HepG2 (cell line): ENCODE data around the gene WFDC1. TPM values are rescaled to one million over a fixed set of nuclear protein-coding genes. Genes with fewer than 3 reads are reported as not detected.

Experiments
- ATAC-seq: fragments of 200-7000 bp; cut with Tn5 transposase; 3 replicates; pipeline ENCODE4 v1.9.1; 2020; ENCODE audit warnings: mild to moderate bottlenecking, moderate library complexity
- BruUV-seq: library from RNA; stranded (reverse); fragments of 400-500 nt; replicated peaks from 2 replicates; lab custom pipeline; 2021; lab: Mats Ljungman, UMichigan
- CTCF ChIA-PET: fragments of 300-600 bp; formaldehyde crosslinking; extraction: SDS; loops from one replicate; lab custom pipeline; 2021; ENCODE audit warnings: low total read pairs, inconsistent platforms, low intra/inter-chr PET ratio; lab: Yijun Ruan, JAX
- POLR2A ChIA-PET: fragments of 350-600 bp; sonication (Branson Sonifier 250); formaldehyde crosslinking; loops from one replicate; lab custom pipeline; 2020; ENCODE audit warnings: antibody characterized with exemption, inconsistent platforms; lab: Yijun Ruan, JAX
- DNase-seq: peaks from one replicate; pipeline ENCODE4 v3.0.0-alpha.2; 2015; ENCODE audit warnings: low spot score
- FAIRE-seq: peaks from 3 replicates; lab custom pipeline; 2011; peaks lifted over from hg19 to GRCh38; lab: Jason Lieb, UNC
- H2AFZ ChIP-seq: one replicate; pipeline ENCODE4 v1.6.1; 2011; ENCODE audit warnings: low read length, inconsistent platforms
- H3K27ac ChIP-seq: fragments of 300-600 bp; 3 replicates; pipeline ENCODE4 v1.8.0; 2011; ENCODE audit warnings: mixed run types, mild to moderate bottlenecking, mixed read lengths, low read length, inconsistent platforms; ENCODE audit not compliant: insufficient read depth; ENCODE audit errors: extremely low read length
- H3K27me3 ChIP-seq, 2 experiments: fragments of 200-600 bp in 1 of 2; 2 replicates in 1 of 2; 3 replicates in 1 of 2; pipeline versions ENCODE4 v1.6.0 to v1.8.0; 2011; ENCODE audit warnings: low read length in 2 of 2, mild to moderate bottlenecking in 2 of 2, moderate library complexity in 2 of 2, inconsistent platforms in 1 of 2; ENCODE audit not compliant: insufficient read depth in 2 of 2, control insufficient read depth in 1 of 2
- H3K36me3 ChIP-seq, 2 experiments: fragments of 200-600 bp in 1 of 2; replicated peaks in 1 of 2; 2 replicates in 1 of 2; 3 replicates in 1 of 2; pipeline versions ENCODE4 v1.5.1 to v1.8.0; 2011; ENCODE audit warnings: low read length in 2 of 2, inconsistent platforms in 1 of 2; ENCODE audit not compliant: insufficient read depth in 2 of 2, control insufficient read depth in 1 of 2
- H3K4me1 ChIP-seq: 2 replicates; pipeline ENCODE4 v1.5.1; 2012; ENCODE audit warnings: low read length, inconsistent platforms; ENCODE audit not compliant: insufficient read depth
- H3K4me2 ChIP-seq: 2 replicates; pipeline ENCODE4 v1.6.0; 2011; ENCODE audit warnings: low read depth, low read length, inconsistent platforms
- H3K4me3 ChIP-seq, 3 experiments: fragments of 200-600 bp in 1 of 3; sonication (generic), shearing (Covaris generic) in 1 of 3; replicated peaks in 1 of 3; 2 replicates each; pipeline ENCODE4 v1.5.1; 2011 to 2016; ENCODE audit warnings: low read length in 3 of 3, inconsistent platforms in 2 of 3, low read depth in 2 of 3, mild to moderate bottlenecking in 2 of 3, control low read depth in 1 of 3, mixed read lengths in 1 of 3; ENCODE audit not compliant: insufficient read depth in 1 of 3
- H3K79me2 ChIP-seq: one replicate; pipeline ENCODE4 v1.6.1; 2011; ENCODE audit warnings: low read length, inconsistent platforms; ENCODE audit not compliant: insufficient read depth
- H3K9ac ChIP-seq: 2 replicates; pipeline ENCODE4 v1.6.0; 2011; ENCODE audit warnings: mild to moderate bottlenecking, low read depth, low read length, inconsistent platforms; ENCODE audit not compliant: insufficient read depth
- H3K9me3 ChIP-seq: 2 replicates; pipeline ENCODE4 v1.5.1; 2012; ENCODE audit warnings: mild to moderate bottlenecking, low read length
- H4K20me1 ChIP-seq: 2 replicates; pipeline ENCODE4 v1.6.0; 2011; ENCODE audit warnings: inconsistent platforms, mild to moderate bottlenecking, low read length, moderate library complexity; ENCODE audit not compliant: insufficient read depth
- IKZF1 ChIP-seq: fragments of 450-650 bp; IDR thresholded peaks from 2 replicates; pipeline ENCODE4 v1.7.1; 2016
- NFKBIZ ChIP-seq: IDR thresholded peaks from 2 replicates; pipeline ENCODE4 v1.6.1; 2018; ENCODE audit warnings: missing genetic modification reagents, missing compliant biosample characterization
- ZNF205 ChIP-seq: IDR thresholded peaks from 2 replicates; pipeline ENCODE4 v1.6.1; 2018; ENCODE audit warnings: missing biosample characterization, missing genetic modification reagents
- ZNF629 ChIP-seq: sonication (generic); formaldehyde crosslinking; conservative IDR thresholded peaks from 2 replicates; pipeline ENCODE4 v1.5.0; 2020; ENCODE audit warnings: missing genetic modification reagents
- WGBS: methylation state at CpG from one replicate; pipeline ENCODE4 v1.1.6; 2017; ENCODE audit warnings: low lambda C conversion rate; 5-methylcytosine and 5-hydroxymethylcytosine counted together
- in situ Hi-C: cut with HindIII; loops from 2 replicates; pipeline ENCODE4 v1.10.0; 2017; ENCODE audit warnings: low pct_unique_long_range_greater_than_20kb; ENCODE audit not compliant: extremely low pct_ligation_motif_present
- intact Hi-C: fragments of 100-400 bp; cut with micrococcal nuclease; formaldehyde crosslinking; loops from one replicate; pipeline ENCODE4 v1.10.0; 2022; ENCODE audit not compliant: unreplicated experiment
- polyA plus RNA-seq, 8 experiments: library from polyadenylated mRNA; depleted of rRNA in 3 of 8; stranded (reverse) in 7 of 8; unstranded in 1 of 8; fragments of >200 nt; fragmentation: Illumina TruSeq in 4 of 8; extraction: Trizol in 4 of 8; gene quantifications; 2 replicates each; pipeline versions ENCODE4 v1.2.1 to v1.2.3, GENCODE V29; 2011 to 2016; ENCODE audit warnings: low read depth in 4 of 8, missing spikeins in 1 of 8, mixed read lengths in 1 of 8; ENCODE audit not compliant: insufficient read depth in 1 of 8
- total RNA-seq, 5 experiments: library from RNA; depleted of rRNA; stranded (reverse); fragments of >200 nt; fragmentation: Illumina TruSeq; extraction: Trizol; gene quantifications; 2 replicates each; pipeline ENCODE4 v1.2.3, GENCODE V29; 2016; ENCODE audit warnings: low read depth in 1 of 5
- TF ChIP-seq, protein P1 (sequence below), 2 experiments: fragments of 450-650 bp in 1 of 2; sonication (generic) in 1 of 2; formaldehyde crosslinking in 1 of 2; IDR thresholded peaks; 2 replicates each; pipeline versions ENCODE4 v1.6.1 to v1.8.0; 2016 to 2022; ENCODE audit warnings: antibody characterized with exemption in 1 of 2, mild to moderate bottlenecking in 1 of 2, missing genetic modification reagents in 1 of 2

WFDC1 gene
- total and polyA plus RNA-seq, 2 of the 13 experiments (the other 11 are each of a cell fraction or from before 2014, with no cell fraction given): not detected

DNA sequence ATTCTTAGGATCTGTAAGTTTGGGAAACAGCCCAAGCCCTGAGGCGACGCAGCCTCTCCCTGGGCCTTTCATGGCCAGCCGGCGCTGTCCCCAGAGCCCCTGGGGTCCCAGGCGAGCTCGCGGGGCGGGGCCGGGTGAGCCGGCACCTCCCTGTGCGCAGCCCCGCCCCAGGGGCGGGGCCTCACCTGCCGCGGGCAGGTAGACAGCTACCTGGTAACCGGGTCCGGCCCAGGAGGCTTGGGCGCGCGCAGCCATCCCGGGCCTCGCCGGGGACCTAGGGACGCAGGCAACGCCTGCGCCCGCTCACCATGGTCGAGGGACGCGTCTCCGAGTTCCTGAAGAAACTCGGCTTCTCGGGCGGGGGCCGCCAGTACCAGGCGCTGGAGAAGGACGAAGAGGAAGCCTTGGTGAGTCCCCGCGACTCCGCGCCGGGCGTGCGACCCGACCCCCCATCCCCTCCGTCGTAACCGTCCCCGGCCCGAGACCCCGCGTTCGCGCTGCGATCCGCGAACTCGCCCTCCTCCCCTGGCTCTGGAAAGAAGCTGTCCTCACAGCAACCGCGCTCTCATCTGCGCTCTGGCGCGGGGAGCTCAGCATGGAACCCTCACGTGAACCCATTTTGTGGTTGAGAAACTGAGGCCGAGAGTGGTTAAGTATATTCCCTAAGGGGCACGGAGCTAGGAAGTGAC, 73.8 kb downstream of the WFDC1 start, which contains the start of gene ATP2C2:
TSS of gene ATP2C2 (plus strand) at position 231 of the 689 bp plus-strand sequence. CDS start at position 309, 78 bp downstream.
- Histone ChIP-seq H3K4me1 (peaks cover 17% of the 10 kb centered on the region), H3K4me2 (no peak within 1 kb of the TSS), H2AFZ (no peak within 1 kb of the TSS), H3K4me3 (no peak within 1 kb of the TSS; a peak in 1 of 6 replicates), H3K27me3 (peaks cover 0 to 39% of the 10 kb centered on the region in 2 experiments; a peak in 4 of 5 replicates)
- DNase-seq: no peak
- CTCF ChIA-PET: no interaction called here
- TF ChIP-seq ZNF205 (CRISPR knock-in tag) (no peak), ZNF629 (CRISPR knock-in tag) (peak; percentile 74), IKZF1 (no peak), NFKBIZ (CRISPR knock-in tag) (no peak)
- TF ChIP-seq, protein P1, sequence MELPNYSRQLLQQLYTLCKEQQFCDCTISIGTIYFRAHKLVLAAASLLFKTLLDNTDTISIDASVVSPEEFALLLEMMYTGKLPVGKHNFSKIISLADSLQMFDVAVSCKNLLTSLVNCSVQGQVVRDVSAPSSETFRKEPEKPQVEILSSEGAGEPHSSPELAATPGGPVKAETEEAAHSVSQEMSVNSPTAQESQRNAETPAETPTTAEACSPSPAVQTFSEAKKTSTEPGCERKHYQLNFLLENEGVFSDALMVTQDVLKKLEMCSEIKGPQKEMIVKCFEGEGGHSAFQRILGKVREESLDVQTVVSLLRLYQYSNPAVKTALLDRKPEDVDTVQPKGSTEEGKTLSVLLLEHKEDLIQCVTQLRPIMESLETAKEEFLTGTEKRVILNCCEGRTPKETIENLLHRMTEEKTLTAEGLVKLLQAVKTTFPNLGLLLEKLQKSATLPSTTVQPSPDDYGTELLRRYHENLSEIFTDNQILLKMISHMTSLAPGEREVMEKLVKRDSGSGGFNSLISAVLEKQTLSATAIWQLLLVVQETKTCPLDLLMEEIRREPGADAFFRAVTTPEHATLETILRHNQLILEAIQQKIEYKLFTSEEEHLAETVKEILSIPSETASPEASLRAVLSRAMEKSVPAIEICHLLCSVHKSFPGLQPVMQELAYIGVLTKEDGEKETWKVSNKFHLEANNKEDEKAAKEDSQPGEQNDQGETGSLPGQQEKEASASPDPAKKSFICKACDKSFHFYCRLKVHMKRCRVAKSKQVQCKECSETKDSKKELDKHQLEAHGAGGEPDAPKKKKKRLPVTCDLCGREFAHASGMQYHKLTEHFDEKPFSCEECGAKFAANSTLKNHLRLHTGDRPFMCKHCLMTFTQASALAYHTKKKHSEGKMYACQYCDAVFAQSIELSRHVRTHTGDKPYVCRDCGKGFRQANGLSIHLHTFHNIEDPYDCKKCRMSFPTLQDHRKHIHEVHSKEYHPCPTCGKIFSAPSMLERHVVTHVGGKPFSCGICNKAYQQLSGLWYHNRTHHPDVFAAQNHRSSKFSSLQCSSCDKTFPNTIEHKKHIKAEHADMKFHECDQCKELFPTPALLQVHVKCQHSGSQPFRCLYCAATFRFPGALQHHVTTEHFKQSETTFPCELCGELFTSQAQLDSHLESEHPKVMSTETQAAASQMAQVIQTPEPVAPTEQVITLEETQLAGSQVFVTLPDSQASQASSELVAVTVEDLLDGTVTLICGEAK (IDR thresholded peaks at IDR 0.05): no peak
- TF ChIP-seq, protein P1 (CRISPR knock-in tag; IDR thresholded peaks at IDR 0.05): no peak
- TF ChIP-seq, all 625 proteins: peak for 1
- BruUV-seq: no TSS peak
- no peak for FAIRE-seq
- Histone ChIP-seq H3K79me2 (no peaks in the 10 kb centered on the region), H3K27ac (no peak within 1 kb of the TSS), H3K36me3 (no peaks in the 10 kb centered on the region), H3K9me3 (no peaks in the 10 kb centered on the region), H3K9ac (no peak within 1 kb of the TSS), H4K20me1 (no peaks in the 10 kb centered on the region)
- POLR2A ChIA-PET: no interaction called here
- in situ Hi-C loops (no loop called here), intact Hi-C loops (no loop called here)
- WGBS: 41% methylated on average over 34 of the region's 66 CpGs
- no peak for ATAC-seq
